Measurements from ENCODE around the gene PLA2G7. TPM values are rescaled to one million over a fixed set of nuclear protein-coding genes. Genes with fewer than 3 reads are reported as not detected.

PLA2G7 gene
- total and polyA plus RNA-seq, 8 donors, result 0.09 to 8.1 (median 0.18) TPM; not detected in 2

DNA sequence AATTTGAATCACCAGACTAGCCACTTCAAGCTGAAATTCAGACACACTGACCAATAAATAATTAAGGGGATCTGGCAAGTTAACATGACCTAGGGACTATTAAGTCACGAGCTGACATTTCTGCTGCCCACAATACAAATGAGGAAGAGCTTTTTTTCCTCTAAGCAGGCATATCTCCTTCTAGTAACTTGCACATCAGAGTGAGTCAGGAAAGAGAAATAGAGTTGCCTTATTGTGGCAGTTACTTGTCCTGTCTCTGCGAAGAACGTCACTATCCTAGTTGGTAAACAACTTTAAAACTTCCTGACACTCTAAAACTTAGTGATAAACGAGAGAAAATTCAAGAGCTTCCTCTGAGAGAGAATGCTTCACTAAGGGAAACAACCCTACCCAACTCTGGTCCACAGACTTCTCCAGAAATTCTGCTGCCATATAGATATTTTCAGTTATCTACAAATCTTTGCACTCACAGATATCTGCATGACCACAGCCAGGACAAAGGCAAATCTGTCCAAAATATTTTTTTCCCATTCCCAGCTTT, 4.2 kb downstream of the PLA2G7 start:
- Histone ChIP-seq H3K4me1 (peaks cover 0 to 13% (median 0%) of the 10 kb centered on the region in 3 donors), H3K27me3 (no peaks in the 10 kb centered on the region), H3K4me3 (no peak overlapping the region), H3K9me3 (no peaks in the 10 kb centered on the region), H3K36me3 (no peaks in the 10 kb centered on the region), H3K27ac (peak overlapping the region in 1 of 4 donors; percentile 11)
- FAIRE-seq, result no peak
- 60 to 61% methylated on average over 4 of the region's 4 CpGs for WGBS, 2 donors
- TF ChIP-seq, protein P1, sequence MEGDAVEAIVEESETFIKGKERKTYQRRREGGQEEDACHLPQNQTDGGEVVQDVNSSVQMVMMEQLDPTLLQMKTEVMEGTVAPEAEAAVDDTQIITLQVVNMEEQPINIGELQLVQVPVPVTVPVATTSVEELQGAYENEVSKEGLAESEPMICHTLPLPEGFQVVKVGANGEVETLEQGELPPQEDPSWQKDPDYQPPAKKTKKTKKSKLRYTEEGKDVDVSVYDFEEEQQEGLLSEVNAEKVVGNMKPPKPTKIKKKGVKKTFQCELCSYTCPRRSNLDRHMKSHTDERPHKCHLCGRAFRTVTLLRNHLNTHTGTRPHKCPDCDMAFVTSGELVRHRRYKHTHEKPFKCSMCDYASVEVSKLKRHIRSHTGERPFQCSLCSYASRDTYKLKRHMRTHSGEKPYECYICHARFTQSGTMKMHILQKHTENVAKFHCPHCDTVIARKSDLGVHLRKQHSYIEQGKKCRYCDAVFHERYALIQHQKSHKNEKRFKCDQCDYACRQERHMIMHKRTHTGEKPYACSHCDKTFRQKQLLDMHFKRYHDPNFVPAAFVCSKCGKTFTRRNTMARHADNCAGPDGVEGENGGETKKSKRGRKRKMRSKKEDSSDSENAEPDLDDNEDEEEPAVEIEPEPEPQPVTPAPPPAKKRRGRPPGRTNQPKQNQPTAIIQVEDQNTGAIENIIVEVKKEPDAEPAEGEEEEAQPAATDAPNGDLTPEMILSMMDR (IDR thresholded peaks at IDR 0.05), result no peak
- no peak for DNase-seq
- peak in 2 of 4 donors; percentile 34 to 41 for ATAC-seq
- intact Hi-C loops (cut with DNase I), result no loop called here

DNA sequence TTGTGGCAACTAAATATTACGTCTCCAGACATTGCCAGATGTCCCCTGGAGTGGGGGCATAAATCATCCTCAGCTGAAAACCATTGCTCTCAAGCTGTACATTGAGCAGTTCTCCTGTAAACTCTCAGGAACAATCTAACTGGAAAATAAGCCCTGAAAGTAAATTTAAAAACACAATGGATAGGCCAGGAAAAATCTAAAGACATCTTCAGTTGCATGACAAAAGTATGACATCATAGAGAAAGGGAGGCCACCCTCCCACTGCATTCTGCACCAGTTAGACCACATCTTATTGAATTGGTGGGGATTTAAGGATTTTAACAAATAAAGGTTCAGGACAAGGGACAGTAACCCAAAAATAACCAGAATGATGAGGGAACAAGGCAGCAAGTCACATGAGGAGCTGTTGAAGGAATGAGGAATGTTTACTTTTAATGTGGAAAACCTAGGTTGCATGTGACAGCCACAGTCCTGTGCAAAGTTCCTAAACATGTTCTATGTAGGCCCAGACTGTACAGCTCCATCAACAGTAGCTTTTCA, 5.3 kb downstream of the PLA2G7 start:
- Histone ChIP-seq H3K27ac (no peak overlapping the region), H3K36me3 (no peaks in the 10 kb centered on the region), H3K4me1 (peaks cover 0 to 4% (median 0%) of the 10 kb centered on the region in 3 donors), H3K9me3 (no peaks in the 10 kb centered on the region), H3K4me3 (no peak overlapping the region), H3K27me3 (no peaks in the 10 kb centered on the region)
- TF ChIP-seq, protein P1 (IDR thresholded peaks at IDR 0.05), result no peak
- FAIRE-seq (no peak), ATAC-seq (no peak), DNase-seq (no peak)
- 78 to 88% methylated on average over 1 of the region's 1 CpG for WGBS, 2 donors
- intact Hi-C loops (cut with DNase I), result no loop called here

DNA sequence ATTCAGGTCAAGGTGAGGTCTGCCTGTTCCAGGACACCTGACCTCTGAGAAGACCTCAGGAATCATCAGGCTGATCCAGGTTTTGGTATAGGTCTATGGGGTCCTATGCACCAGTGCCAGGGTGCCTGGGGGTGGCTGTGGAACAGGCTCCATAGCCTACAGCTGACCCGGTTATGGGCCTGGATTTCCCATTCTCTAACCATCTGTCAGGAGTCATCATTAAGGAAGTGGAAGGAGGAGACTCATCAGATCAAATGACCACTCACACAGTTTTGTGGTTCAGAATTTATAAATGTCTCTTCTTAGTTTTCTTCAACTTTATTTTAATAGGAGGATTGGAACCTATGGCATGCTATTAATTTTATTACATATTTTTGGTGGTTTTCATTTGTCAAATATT, 14.8 kb downstream of the PLA2G7 start:
- Histone ChIP-seq H3K4me3 (no peak overlapping the region), H3K27ac (no peak overlapping the region), H3K36me3 (no peaks in the 10 kb centered on the region), H3K9me3 (no peaks in the 10 kb centered on the region), H3K27me3 (no peaks in the 10 kb centered on the region), H3K4me1 (no peaks in the 10 kb centered on the region)
- FAIRE-seq (no peak), DNase-seq (no peak), ATAC-seq (no peak)
- TF ChIP-seq, protein P1 (IDR thresholded peaks at IDR 0.05), result no peak
- intact Hi-C loops (cut with DNase I), result no loop called here
- WGBS, 2 donors, result 85 to 92% methylated on average over 1 of the region's 1 CpG

DNA sequence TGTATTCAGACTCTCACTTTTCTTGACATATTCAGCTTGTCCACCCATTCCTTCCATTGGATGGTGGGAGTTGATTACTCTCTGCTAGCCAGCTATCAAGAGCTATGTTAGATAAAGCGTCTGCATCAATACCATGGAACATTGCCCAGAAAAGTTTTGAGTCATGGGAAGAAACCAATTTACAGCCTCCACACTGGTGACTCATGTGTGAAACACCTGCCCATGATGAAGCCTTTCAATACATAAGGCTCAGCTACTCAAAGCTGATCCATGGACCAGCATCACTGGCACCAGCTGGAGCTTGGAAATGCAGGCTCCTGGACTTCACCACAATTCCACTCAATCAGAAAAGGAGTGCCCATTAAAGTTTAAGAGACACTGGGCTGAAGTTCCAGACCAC, 16.1 kb downstream of the PLA2G7 start:
- no peak for DNase-seq

DNA sequence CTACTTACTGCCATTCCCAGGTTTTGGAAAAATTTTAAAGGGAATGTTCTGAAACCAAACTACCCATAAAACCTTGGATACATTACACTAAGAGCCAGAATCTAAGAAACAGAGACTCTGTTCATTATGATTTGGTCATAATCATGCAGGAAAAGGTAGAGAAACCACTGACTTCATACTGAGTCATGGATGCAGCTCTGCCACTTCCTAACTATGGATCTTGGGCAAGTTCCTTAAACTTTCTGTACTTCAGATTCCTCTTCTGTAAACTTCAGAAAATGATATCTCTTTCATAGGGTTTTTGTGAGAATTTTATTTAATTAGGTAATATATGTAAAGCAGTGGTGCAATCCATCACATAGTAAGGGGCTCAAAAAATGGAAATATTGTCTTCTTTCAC, 20.0 kb downstream of the PLA2G7 start:
- FAIRE-seq (no peak), ATAC-seq (peak in 1 of 4 donors; percentile 38), DNase-seq (no peak)
- TF ChIP-seq, protein P1 (IDR thresholded peaks at IDR 0.05), result no peak
- no peaks in the 10 kb centered on the region for H3K4me1 ChIP-seq
- H3K36me3 ChIP-seq, result no peaks in the 10 kb centered on the region
- no peaks in the 10 kb centered on the region for H3K9me3 ChIP-seq
- intact Hi-C loops (cut with DNase I), result no loop called here
- no peak overlapping the region for H3K4me3 ChIP-seq
- no peaks in the 10 kb centered on the region for H3K27me3 ChIP-seq
- no peak overlapping the region for H3K27ac ChIP-seq

More for the DNA sequence above, 16.1 kb downstream of the PLA2G7 start:
- H3K4me1 ChIP-seq, result no peaks in the 10 kb centered on the region
- no peak overlapping the region for H3K27ac ChIP-seq
- intact Hi-C loops (cut with DNase I), result no loop called here
- H3K36me3 ChIP-seq, result no peaks in the 10 kb centered on the region
- no peaks in the 10 kb centered on the region for H3K27me3 ChIP-seq
- H3K9me3 ChIP-seq, result no peaks in the 10 kb centered on the region
- WGBS, 2 donors, result 9 to 18% methylated on average over 1 of the region's 1 CpG
- ATAC-seq (peak in 3 of 4 donors; percentile 52 to 81 (median 66)), FAIRE-seq (no peak)
- TF ChIP-seq, protein P1 (IDR thresholded peaks at IDR 0.05), result no peak
- no peak overlapping the region for H3K4me3 ChIP-seq
